DMS53 treated with DMSO at 0.1 percent for 48 hours (cell line): ENCODE results near the gene ZRSR2.

Experiments used
- DNase-seq: peaks from one replicate; lab custom pipeline; 2025; ENCODE audit not compliant: unreplicated experiment; lab: John Stamatoyannopoulos, UW

Gene ZRSR2

DNA sequence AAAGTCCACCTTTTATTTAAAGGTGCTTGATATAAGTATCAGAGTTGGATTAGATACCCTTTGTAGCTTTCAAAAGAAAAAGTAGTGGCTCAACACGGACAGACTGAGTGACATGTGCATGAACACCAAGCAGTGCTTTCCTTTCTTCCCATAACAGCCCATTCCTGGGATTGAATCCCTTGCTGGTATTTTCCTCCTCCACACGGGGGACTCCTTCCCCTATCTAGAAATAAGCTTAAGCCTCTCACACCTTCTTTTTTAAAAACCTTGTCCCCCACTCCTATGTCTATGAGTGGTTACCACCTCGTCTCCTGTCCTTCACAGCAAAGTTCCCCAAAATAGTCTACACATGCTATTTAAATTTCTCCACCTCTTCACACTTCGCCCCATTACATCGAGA, 59.3 kb downstream of the ZRSR2 start:
- no peak for DNase-seq

DNA sequence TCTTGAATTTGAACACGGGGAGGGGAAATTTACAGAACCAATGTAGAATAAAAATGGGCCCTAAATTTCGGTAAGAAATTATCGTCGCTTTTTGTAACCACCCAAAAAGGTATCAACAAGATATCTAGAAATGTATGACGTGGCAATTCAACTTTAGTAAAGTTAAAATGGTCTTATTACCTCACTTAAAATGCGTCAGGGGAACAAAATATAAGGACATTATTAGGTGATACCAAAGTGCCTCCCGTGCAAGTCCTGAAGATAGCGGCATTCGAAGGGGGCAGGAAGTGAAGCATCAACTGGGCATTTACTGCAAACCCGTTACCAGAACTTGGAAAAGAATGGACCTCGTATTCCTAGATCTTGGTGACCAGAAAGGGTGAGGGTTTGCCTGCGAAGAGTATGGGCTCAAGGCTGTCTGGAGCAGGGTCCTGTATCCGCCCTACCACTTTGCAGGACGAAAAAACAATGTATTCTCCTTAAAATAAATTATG, 63.3 kb downstream of the ZRSR2 start:
- DNase-seq: no peak

DNA sequence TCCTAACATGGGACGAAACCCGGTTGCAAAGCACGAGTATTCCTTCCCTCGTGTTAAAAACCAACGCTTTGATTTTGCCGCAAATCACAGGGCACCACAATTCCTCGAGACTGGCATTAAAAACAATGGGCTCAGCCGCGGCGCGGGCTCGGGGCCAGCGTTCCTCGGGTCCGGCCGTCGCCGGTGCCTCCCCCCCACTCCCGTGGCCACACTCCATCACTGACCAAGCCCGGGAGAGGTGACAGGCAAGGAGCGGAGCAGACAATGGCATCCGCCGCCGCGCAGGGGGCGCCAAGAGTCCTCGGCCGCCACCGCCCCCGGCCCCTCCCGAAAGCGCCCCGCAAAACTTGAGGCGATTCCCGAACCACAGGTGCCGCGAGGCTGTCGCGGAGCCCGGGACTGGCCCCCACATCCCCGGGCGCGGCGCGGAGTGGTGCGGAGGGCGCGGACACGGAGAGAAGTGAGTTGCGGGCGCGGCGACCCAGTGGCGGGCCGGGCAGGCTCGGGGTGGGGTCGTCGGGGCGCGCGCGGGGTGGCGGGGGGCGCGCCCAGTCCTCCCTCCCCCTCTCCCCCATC, 63.9 kb downstream of the ZRSR2 start:
- DNase-seq: no peak

DNA sequence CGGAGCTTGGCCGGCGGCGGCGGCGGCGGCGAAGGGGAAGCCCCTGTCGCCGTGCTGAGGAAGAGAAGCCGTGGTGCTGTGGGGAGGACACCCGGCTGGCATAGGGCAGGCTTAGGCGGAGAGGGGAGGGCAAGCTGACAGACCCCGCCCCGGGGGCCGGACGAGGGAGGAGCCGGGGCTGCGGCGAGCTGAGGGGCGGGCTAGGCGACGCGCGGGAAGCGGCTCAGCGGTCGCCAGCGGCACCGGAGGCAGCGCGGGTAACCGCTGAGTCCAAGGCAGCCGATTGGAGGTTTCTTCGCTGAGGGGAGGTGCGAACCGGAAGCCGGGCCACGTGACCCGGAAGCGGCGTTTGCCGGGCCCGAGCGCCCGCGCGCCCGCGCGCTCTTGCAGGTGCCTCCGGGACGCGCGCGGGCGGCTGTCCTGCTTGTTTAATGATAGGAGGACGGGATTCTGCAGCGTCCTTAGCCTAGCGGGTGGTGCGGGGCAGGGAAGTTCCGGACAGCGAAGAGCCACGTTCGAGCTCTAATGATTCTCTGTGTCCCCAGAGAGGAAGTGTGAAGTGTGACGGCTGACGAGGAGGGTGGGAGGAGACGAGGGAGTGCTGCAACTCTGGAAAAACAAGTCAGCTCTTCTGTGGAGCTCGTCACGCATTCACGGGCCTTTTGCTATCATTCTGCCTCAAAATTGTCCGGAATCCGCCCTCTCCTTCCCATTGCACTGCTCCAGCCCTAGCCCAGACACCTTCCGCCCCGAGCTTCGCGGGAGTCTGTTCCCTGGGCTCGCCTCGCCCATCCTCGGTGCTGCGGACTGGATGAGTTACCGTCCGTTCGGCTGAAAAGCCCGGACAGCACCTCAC, 64.7 kb downstream of the ZRSR2 start, which contains the start of gene AP1S2:
Gene AP1S2, minus strand, starts transcription at position 102 of the 856 bp plus-strand sequence. CDS start 2,289 bp downstream, outside the sequence.
- DNase-seq: peak; percentile 92

DNA sequence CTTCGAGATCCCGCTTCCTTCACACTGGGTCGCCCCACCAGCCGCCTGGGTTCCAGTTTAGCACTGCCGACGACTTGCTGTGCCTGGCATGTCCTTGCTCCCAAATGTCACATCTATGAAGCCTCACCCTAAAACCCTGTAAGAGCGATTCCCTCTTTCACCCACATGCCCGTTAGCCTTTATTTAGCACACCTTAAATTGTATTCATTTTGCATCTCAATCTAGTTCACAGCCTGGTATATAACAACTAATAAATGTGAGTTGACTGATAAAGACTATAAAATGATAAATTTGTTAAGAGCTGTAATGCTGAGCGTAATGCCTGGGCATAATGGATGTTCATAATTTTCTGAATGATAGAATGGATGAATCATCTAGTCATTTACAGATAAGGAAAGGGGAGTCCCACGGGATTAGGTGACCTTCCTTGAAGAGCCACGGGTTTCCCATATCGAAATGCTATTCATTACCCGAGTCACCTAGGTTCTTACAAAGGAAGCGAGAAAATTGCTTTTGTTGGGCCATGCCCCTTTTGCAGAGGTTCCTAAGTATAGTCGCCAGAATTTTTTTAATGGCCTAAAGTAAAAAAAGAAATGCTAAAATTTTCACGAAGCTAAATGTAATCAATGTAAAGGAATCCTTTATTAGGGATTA, 65.4 kb downstream of the ZRSR2 start:
- peak; percentile 40 for DNase-seq

DNA sequence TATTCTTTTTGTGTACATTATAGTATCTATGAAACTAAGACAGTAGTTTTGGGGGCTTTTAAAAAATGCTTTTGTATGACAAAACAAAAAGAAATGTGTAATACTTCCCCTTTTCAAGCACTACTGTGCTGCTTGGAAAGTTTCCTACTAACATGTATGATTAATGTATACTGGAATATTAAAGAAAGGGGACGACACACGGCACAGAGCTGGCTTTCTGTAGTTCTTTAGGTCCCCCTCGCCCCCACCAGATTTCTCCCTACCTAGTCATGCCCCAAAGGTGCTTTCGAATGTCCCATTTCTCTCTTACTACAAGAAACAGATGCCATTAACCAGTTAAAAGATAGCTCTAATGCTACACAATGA, 65.9 kb downstream of the ZRSR2 start:
- no peak for DNase-seq

DNA sequence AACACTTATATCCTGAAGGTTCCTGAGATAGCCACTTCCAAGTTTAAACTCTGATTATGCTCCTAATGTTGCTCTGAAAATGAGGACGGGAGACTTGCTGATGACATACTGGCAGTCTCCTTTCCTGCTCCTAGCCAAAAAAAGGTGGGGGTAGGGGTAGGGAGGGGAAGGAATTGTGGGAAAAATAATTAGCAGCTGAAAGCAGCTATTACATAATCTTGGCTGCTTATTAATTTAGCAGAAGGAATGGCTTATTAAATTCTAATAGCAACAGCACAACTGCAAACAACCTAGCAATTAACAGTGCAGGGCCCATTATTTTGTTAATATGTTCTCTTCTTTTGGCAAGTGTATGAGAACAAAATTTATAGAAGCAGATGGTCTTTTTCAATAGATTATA, 66.4 kb downstream of the ZRSR2 start:
- no peak for DNase-seq

DNA sequence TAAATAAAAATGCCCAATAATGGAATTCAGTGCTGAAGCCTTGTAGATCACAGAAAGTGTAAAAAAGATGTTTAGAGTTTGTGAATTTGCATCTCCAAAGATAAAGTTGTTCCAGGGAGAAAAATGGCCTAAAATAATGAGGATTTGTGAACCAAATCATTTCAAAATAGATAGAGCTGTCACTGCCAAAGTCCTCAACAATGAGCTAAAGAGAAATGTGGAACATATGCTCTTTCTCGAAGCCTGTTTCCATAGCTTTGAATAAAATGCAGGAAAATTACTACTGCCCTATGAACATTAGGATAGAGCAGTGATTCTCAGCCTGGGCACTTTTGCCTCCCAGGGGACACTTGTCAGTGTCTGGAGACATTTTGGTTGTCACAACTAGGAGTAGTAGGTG, 67.8 kb downstream of the ZRSR2 start:
- no peak for DNase-seq

DNA sequence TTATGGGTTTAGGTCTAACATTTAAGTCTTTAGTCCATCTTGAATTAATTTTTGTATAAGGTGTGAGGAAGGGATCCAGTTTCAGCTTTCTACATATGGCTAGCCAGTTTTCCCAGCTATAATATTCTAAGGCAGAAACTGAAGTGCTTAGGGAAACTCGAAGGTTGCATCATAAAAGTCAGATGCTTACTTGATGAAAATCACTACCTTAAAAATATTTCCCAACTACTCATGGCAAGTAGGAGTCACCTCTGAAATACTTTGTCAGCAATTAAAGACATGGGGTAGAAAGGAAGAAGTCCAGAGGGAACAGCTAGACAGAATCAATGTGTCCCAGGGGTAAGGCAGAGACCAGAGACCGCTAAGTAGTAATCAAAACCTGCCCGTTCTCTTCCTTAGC, 70.6 kb downstream of the ZRSR2 start:
- DNase-seq: no peak

DNA sequence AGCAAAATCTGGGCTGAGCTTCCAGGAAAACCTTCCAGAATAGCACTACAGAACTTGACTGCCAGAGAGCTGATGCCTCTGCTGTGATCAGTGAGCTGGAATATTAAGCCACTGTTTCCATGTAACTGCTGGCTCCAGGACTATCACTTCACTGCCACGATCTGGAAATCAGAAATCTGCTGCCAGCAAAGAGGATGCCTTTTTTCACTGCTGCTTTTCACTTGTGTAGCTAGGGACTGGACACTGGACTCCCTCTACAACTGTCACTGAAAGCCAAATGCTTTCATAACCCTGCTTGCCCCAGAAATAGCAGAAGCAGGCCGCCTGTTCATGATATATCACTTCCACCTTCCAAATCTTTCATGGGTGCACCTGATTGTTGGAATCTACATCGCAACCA, 73.7 kb downstream of the ZRSR2 start:
- no peak for DNase-seq

DNA sequence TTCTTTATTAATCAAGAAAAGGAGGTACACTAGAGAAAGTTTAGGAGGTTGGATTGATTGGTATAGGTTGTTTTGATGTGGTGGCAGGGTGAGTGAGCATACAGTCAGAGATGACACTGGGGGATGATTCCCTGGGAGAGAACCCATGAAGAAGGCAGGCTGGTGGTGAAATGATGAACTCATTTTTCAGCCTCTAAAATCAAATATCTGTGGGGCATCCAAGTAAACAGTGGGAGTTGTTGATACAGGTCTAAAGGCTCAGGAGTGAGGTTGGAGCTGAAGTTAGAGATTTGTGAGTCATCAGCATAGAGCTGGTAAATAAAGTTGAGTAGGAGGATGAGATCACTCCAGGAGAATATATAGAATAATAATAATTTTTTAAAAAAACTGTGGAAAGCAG, 74.3 kb downstream of the ZRSR2 start:
- peak; percentile 14 for DNase-seq

DNA sequence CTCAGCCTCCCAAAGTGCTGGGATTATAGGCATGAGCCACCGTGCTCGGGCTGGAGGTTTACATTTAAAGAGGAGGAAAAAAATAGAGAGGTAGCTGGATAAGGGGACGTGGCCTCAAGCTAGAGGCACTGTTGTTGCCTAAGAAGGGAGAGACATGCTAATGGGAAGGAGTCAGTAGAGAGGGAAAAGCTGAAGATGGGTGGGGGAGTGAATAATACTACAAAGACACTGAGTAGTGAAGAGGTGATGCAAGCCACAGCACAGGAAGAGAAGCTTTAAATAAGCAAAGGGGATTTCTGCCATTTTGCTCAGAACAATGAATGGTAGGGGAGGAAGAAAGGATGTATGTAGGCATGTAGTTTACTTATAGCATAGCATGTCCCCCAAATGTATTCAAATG, 75.9 kb downstream of the ZRSR2 start:
- DNase-seq: no peak

DNA sequence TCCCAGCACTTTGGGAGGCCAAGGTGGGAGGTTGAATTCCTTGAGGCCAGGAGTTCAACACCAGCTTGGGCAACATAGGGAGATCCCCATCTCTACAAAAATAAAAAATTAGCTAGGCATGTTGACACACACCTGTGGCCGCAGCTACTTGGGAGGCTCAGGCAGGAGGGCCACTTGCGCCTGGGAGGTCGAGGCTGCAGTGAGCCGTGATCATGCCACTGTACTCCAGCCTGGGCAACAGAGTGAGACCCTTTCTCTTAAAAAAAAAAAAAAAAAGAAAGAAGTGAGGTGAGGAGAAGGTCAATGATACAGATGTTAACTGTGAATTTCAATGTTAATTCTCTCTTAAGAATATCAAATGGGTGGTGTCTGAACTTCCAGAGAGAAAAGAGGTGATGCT, 79.4 kb downstream of the ZRSR2 start:
- DNase-seq: no peak

DNA sequence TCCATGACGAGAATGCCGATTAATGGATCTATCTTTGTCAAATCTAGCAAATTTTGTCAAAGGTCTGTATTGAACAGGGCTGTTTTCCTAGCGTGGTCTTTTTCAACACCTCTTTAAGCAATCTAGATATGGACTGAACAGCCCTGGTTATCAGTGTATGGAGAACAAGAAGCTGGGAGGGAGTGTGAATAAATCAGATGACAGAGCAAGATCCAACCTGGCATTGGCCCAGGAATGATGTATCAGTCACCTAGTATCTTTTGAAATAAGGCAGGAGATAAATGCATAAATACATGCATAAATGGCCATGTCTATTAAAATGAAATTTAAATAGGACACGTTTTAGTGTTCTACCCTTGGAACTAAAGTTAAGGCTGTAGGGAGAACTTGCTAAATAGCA, 80.0 kb downstream of the ZRSR2 start:
- no peak for DNase-seq
